Vein endothelial cell (primary cell): ENCODE results near the gene MIF. TPM values are rescaled to one million over a fixed set of nuclear protein-coding genes. Genes with fewer than 3 reads are reported as not detected.

Source experiments
- small RNA-seq: library from RNA; depleted of rRNA; stranded (forward); fragments of <200 nt; gene quantifications from one replicate; pipeline ENCODE3, GENCODE V24; 2012
- total RNA-seq: library from RNA; depleted of rRNA; stranded (reverse); fragments of >200 nt; gene quantifications from 2 replicates; pipeline ENCODE4 v1.2.3, GENCODE V29; 2012

MIF gene
- 196 and 293 TPM in 2 replicates for total RNA-seq

DNA sequence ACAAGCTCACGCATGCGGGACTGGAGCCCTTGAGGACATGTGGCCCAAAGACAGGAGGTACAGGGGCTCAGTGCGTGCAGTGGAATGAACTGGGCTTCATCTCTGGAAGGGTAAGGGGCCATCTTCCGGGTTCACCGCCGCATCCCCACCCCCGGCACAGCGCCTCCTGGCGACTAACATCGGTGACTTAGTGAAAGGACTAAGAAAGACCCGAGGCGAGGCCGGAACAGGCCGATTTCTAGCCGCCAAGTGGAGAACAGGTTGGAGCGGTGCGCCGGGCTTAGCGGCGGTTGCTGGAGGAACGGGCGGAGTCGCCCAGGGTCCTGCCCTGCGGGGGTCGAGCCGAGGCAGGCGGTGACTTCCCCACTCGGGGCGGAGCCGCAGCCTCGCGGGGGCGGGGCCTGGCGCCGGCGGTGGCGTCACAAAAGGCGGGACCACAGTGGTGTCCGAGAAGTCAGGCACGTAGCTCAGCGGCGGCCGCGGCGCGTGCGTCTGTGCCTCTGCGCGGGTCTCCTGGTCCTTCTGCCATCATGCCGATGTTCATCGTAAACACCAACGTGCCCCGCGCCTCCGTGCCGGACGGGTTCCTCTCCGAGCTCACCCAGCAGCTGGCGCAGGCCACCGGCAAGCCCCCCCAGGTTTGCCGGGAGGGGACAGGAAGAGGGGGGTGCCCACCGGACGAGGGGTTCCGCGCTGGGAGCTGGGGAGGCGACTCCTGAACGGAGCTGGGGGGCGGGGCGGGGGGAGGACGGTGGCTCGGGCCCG is at the start of gene MIF:
Gene MIF (plus strand): TSS at position 439 of the 765 bp plus-strand sequence. CDS start 92 bp downstream, at position 531.

DNA sequence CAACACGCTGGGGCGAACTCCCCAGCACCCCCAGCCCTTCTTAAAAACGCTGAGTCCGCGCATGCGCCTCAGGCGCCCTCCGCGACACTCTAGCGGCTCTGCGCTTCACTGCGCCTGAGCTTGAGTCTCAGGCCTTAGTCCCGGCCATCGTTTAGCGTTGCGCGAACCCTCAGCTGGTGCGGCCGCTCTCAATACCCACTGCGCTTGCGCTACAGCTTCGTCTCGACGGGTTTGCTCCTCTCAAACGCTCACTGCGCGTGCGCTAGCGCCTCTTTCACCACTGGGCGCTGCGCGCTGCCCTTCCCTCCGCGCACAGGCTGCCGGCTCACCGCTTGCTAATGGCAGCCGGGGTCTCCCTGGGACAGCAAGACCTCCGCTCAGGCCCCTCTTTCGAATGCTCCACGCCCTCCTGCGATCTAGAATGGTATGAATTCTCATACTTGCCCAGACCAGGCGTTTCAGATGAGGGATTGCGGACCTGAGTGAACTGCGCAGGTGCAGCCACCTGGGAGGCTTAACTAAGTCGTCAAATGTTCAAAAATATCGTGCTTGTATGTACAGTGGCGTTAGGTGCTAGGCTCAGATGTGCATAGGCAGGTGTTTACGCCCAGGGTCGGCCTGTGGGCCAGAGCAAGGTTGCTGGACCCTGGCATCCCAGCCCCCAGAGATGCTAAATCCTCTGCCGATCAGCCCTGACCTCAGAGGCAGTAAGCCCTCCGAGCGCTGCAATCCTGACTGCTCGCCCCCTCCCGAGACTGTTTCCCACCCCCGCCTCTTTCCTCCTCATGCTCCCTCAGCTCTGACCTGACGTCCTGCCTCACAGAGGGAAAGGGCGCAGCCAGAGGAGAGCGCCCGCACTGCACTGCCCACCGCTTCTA is 36.3 kb upstream of the MIF start, which contains the start of gene SLC2A11:
Gene SLC2A11 (plus strand): TSS at position 270 of the 878 bp plus-strand sequence. CDS start 125 bp downstream, at position 395.

Small RNA genes lying within 50 kb of the gene (small RNA-seq; reads per million reads assigned to genes)
- gene RN7SL268P, result not detected

Other genes with a start within 250 kb of the MIF start
- not detected in 2 replicates for gene RGL4, start 203.4 kb upstream of the MIF start, total RNA-seq
- gene ZNF70, start 143.3 kb upstream of the MIF start, total RNA-seq, result 5.7 and 7.2 TPM in 2 replicates
- not detected in 2 replicates for gene VPREB3, start 140.0 kb upstream of the MIF start, total RNA-seq
- gene C22orf15, start 131.4 kb upstream of the MIF start, total RNA-seq, result 0.98 TPM in 1 of 2 replicates, not detected in the other
- gene CHCHD10, start 126.4 kb upstream of the MIF start, total RNA-seq, result 1.6 and 4.2 TPM in 2 replicates
- gene MMP11, start 121.5 kb upstream of the MIF start, total RNA-seq, result 8.4 and 13.7 TPM in 2 replicates
- 71.2 and 89.6 TPM in 2 replicates for gene SMARCB1, start 107.4 kb upstream of the MIF start, total RNA-seq
- 0.33 TPM in 1 of 2 replicates, not detected in the other for gene DERL3, start 55.4 kb upstream of the MIF start, total RNA-seq
- gene SLC2A11, start 36.5 kb upstream of the MIF start, total RNA-seq, result 7.5 and 8.2 TPM in 2 replicates
- 4.2 and 8.8 TPM in 2 replicates for gene GSTT2B, start 66.8 kb downstream of the MIF start, total RNA-seq
- gene DDTL, start 72.5 kb downstream of the MIF start, total RNA-seq, result 1.2 and 1.3 TPM in 2 replicates
- 78.6 and 106 TPM in 2 replicates for gene DDT, start 80.1 kb downstream of the MIF start, total RNA-seq
- 1.7 TPM in 1 of 2 replicates, not detected in the other for gene GSTT2, start 85.8 kb downstream of the MIF start, total RNA-seq
- not detected in 2 replicates for gene GSTT4, start 111.1 kb downstream of the MIF start, total RNA-seq
- gene CABIN1, start 116.9 kb downstream of the MIF start, total RNA-seq, result 43.3 and 52.6 TPM in 2 replicates